Loucy (cell line): ENCODE results near the gene TAF6.

Source experiments
- CTCF ChIP-seq: fragments of 200-600 bp; sonication (generic); conservative IDR thresholded peaks from 2 replicates; pipeline ENCODE4 v1.5.1; 2014; ENCODE audit warnings: mild to moderate bottlenecking, antibody characterized with exemption, low read length
- EZH2phosphoT487 ChIP-seq: fragments of 200-600 bp; IDR thresholded peaks from 2 replicates; pipeline ENCODE4 v1.6.1; 2018; ENCODE audit warnings: antibody characterized with exemption, mild to moderate bottlenecking, moderate library complexity, borderline replicate concordance

GRCh38 chr7:100118388-100119071, 628 bp downstream of the TAF6 start:
- no peak for TF ChIP-seq CTCF
- no peak for TF ChIP-seq EZH2phosphoT487
